Activated CD4-positive, alpha-beta T cell treated with anti-CD3 and anti-CD28 coated beads, Interleukin-2, amount 50 U/mL, for 4 hours (primary cell): ENCODE measurements around the gene DISP3.

Source experiments
- DNase-seq, 2 experiments: peaks; one replicate each; pipeline ENCODE4 v3.0.0-alpha.2; 2020

Gene DISP3

DNA sequence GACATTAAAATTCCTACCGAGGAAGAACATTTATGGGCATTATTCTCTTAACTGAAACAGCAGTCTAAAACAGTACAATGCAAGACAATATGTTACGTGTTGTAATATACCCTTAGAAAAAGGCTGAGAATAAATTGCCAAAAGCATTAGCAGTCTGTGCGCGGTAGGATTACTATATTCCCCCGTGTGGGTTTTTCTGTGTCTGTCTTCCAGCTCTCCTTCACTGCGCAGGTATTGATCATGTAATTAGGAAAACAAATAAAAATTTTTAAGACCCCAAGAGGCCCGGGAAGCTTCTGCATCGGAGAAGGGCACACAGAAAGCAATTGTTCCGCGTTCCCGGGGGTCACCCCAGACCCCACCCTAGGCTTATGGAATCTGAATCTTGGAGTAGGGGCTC, 106.4 kb downstream of the DISP3 start:
- DNase-seq, result no peak
